NCI-H2196 treated with DMSO at 0.1 percent for 48 hours (cell line): Measurements from ENCODE around the gene LANCL3.
"Not testable (repeated sequence)": the region's sequence is repeated elsewhere in the genome, so short reads cannot be mapped to it uniquely, and the experiment has no call there.

Source experiments
- DNase-seq: peaks from one replicate; lab custom pipeline; 2025; ENCODE audit not compliant: unreplicated experiment; lab: John Stamatoyannopoulos, UW

The LANCL3 gene

GRCh38 chrX:37609727-37610126, 38.3 kb downstream of the LANCL3 start:
- no peak for DNase-seq

GRCh38 chrX:37613933-37614332, 42.5 kb downstream of the LANCL3 start:
- no peak for DNase-seq

- no peak for DNase-seq
These were observed 56.1 kb downstream of the LANCL3 start for GRCh38 chrX:37627602-37628001.

GRCh38 chrX:37638047-37638446, 66.6 kb downstream of the LANCL3 start:
- no peak for DNase-seq

GRCh38 chrX:37640142-37640541, 68.7 kb downstream of the LANCL3 start:
- DNase-seq = no peak

GRCh38 chrX:37641859-37642258, 70.4 kb downstream of the LANCL3 start:
- DNase-seq = no peak

GRCh38 chrX:37644381-37645305, 73.2 kb downstream of the LANCL3 start:
- DNase-seq = no peak

GRCh38 chrX:37646254-37646653, 74.8 kb downstream of the LANCL3 start:
- no peak for DNase-seq

- not testable (repeated sequence) for DNase-seq
These were observed 79.4 kb downstream of the LANCL3 start for GRCh38 chrX:37650879-37651278.

- no peak for DNase-seq
These were observed 80.5 kb downstream of the LANCL3 start for GRCh38 chrX:37651921-37652452.

GRCh38 chrX:37652589-37653231, 81.2 kb downstream of the LANCL3 start:
- DNase-seq = no peak

- no peak for DNase-seq
These were observed 82.1 kb downstream of the LANCL3 start for GRCh38 chrX:37653397-37654085.

- no peak for DNase-seq
These were observed 87.0 kb downstream of the LANCL3 start for GRCh38 chrX:37658343-37659030.

GRCh38 chrX:37659047-37659446, 87.6 kb downstream of the LANCL3 start:
- no peak for DNase-seq

GRCh38 chrX:37662181-37662580, 90.7 kb downstream of the LANCL3 start:
- DNase-seq = no peak

- no peak for DNase-seq
These were observed 95.1 kb downstream of the LANCL3 start for GRCh38 chrX:37666516-37666915.

GRCh38 chrX:37667141-37667540, 95.7 kb downstream of the LANCL3 start:
- no peak for DNase-seq

- no peak for DNase-seq
These were observed 101.1 kb downstream of the LANCL3 start for GRCh38 chrX:37672563-37672962.

GRCh38 chrX:37676811-37677210, 105.3 kb downstream of the LANCL3 start:
- DNase-seq = no peak

- no peak for DNase-seq
These were observed 105.8 kb downstream of the LANCL3 start for GRCh38 chrX:37677243-37677642.

GRCh38 chrX:37677765-37678164, 106.3 kb downstream of the LANCL3 start:
- no peak for DNase-seq
